Neural cell (in vitro differentiated cells): ENCODE data around the gene CSNK1A1L.

Source experiments
- CTCF ChIP-seq: fragments of 450-650 bp; IDR thresholded peaks from 2 replicates; pipeline ENCODE4 v1.5.1; 2014; ENCODE audit warnings: antibody characterized with exemption, mild to moderate bottlenecking, moderate library complexity; ENCODE audit not compliant: poor library complexity, severe bottlenecking
- EZH2 ChIP-seq: fragments of 200-600, 300-800 bp; shearing (Covaris generic), sonication (generic); IDR thresholded peaks from 2 replicates; pipeline ENCODE4 v1.6.1; 2014; ENCODE audit warnings: antibody characterized with exemption, low read length, borderline replicate concordance, mild to moderate bottlenecking; ENCODE audit not compliant: insufficient read depth, poor library complexity, severe bottlenecking
- POLR2AphosphoS5 ChIP-seq: IDR thresholded peaks from 2 replicates; pipeline ENCODE4 v1.6.1; 2012
- RAD21 ChIP-seq: fragments of 450-650 bp; conservative IDR thresholded peaks from 2 replicates; pipeline ENCODE4 v1.6.1; 2014; ENCODE audit warnings: antibody characterized with exemption, mild to moderate bottlenecking, moderate library complexity

GRCh38 chr13:37127691-37128241 lies 22.3 kb upstream of the CSNK1A1L start:
- TF ChIP-seq CTCF: no peak
- no peak for TF ChIP-seq EZH2
- no peak for TF ChIP-seq RAD21
- TF ChIP-seq POLR2AphosphoS5: no peak
